Measurements from ENCODE around the gene CTDP1.

The CTDP1 gene

DNA sequence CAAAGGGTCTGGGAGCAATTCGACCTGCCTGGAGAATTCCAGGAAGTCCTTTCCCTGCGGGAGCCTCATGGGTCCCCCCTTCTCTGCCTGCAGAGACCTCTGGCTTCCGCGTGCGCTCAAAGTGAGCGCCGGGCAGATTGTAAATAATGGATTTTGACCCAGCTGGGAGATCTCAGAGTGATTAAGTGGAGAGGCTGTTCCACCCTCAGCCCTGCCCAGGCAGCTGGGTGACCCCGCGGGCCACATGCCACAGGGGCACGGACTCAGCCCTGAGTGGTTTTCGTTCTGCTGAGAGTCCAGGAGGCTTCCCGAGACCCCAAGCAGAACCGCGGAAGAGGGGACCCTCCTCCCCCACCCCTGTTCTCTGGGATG is 119.4 kb downstream of the CTDP1 start:
- intact Hi-C loops (cut with DNase I; ENCODE audit: low total_unique reads), result no loop called here
- Histone ChIP-seq H3K27me3 (peaks cover 5 to 55% of the 10 kb centered on the region in 2 donors), H3K9me3 (no peaks in the 10 kb centered on the region), H3K4me1 (peaks cover 0 to 19% (median 17%) of the 10 kb centered on the region in 4 donors), H3K4me3 (no peak overlapping the region), H3K36me3 (no peaks in the 10 kb centered on the region), H3K27ac (no peak overlapping the region)
- no peak for TF ChIP-seq CTCF (IDR thresholded peaks at IDR 0.05)
- no peak for DNase-seq

DNA sequence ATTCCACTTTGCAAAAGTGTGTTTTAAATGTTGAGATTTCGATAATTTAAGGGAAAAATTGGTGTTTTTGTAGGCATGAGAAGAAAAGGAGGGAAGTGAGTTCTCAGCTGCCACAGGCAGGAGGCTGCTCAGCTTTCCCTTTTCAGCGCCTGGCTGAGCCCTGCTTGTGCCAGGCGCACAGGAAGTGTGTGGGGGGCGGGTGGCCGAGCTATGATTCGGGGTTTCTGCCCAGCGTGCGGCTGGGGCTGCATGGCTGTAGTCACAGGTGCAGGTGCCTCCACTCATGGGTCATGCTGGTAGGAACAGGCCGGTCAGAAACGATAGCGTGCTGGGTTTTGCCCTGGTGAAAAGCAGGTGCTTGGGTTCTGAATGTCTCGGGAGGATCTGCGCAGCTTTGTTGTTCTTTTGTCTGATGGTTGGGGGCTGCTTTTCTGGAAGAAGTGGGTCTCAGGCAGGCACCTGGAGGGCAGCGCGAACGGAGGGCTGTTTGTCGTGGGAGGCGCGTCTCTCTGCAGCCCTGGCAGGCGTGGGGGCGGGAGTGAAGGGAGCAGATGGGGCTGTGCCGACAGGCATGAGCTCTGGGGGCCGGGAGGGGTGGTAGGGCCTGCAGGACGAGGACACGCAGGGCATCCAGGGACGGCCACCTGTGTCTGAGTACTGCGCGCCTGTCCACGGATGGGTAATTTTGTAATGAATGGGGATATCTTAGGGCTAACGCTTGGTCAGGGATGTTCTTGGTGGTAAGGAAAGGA is 120.2 kb downstream of the CTDP1 start:
- no peaks in the 10 kb centered on the region for H3K36me3 ChIP-seq
- H3K27me3 ChIP-seq, result peaks cover 5 to 55% of the 10 kb centered on the region in 2 donors
- DNase-seq, result no peak
- H3K4me3 ChIP-seq, result no peak overlapping the region
- H3K4me1 ChIP-seq, result peaks cover 0 to 19% (median 17%) of the 10 kb centered on the region in 4 donors
- H3K27ac ChIP-seq, result no peak overlapping the region
- H3K9me3 ChIP-seq, result no peaks in the 10 kb centered on the region
- no peak for TF ChIP-seq CTCF (IDR thresholded peaks at IDR 0.05)
- intact Hi-C loops (cut with DNase I; ENCODE audit: low total_unique reads), result no loop called here

GRCh38 chr18:79800371-79801180 is 121.0 kb downstream of the CTDP1 start:
- H3K9me3 ChIP-seq, result no peaks in the 10 kb centered on the region
- H3K27ac ChIP-seq, result no peak overlapping the region
- intact Hi-C loops (cut with DNase I; ENCODE audit: low total_unique reads), result no loop called here
- H3K36me3 ChIP-seq, result no peaks in the 10 kb centered on the region
- peaks cover 5 to 55% of the 10 kb centered on the region in 2 donors for H3K27me3 ChIP-seq
- H3K4me1 ChIP-seq, result peaks cover 0 to 19% (median 17%) of the 10 kb centered on the region in 4 donors
- TF ChIP-seq CTCF (IDR thresholded peaks at IDR 0.05), result no peak
- H3K4me3 ChIP-seq, result no peak overlapping the region
- no peak for DNase-seq

- no peaks in the 10 kb centered on the region for H3K9me3 ChIP-seq
- peaks cover 5 to 55% of the 10 kb centered on the region in 2 donors for H3K27me3 ChIP-seq
- intact Hi-C loops (cut with DNase I; ENCODE audit: low total_unique reads), result no loop called here
- no peak overlapping the region for H3K4me3 ChIP-seq
- no peak overlapping the region for H3K27ac ChIP-seq
- no peak for DNase-seq
- H3K36me3 ChIP-seq, result no peaks in the 10 kb centered on the region
- no peak for TF ChIP-seq CTCF (IDR thresholded peaks at IDR 0.05)
- peaks cover 0 to 19% (median 17%) of the 10 kb centered on the region in 4 donors for H3K4me1 ChIP-seq
These were observed 121.6 kb downstream of the CTDP1 start for GRCh38 chr18:79801217-79801616.

DNA sequence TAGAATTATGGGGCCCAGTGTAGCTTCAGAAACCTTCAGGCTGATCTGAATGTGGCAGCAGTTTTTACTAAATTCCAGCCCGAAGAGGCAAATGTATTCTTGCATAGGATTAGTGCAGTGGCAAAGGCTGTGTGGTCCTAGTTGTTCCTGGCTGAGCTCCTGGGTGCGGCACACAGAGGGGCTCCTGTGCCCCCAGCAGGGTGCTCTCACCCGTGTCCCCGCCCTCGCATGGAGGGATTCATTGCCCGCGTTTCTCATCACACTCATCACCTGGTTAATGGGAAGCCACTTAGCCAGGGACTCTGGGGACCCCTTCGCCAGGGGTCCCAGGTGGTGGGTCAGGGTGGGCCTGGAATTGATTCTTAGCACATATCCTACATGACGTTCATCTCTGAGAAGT is 122.0 kb downstream of the CTDP1 start:
- Histone ChIP-seq H3K9me3 (no peaks in the 10 kb centered on the region), H3K36me3 (no peaks in the 10 kb centered on the region), H3K27ac (no peak overlapping the region), H3K4me1 (peaks cover 0 to 19% (median 17%) of the 10 kb centered on the region in 4 donors), H3K27me3 (peaks cover 5 to 53% of the 10 kb centered on the region in 2 donors), H3K4me3 (no peak overlapping the region)
- no peak for TF ChIP-seq CTCF (IDR thresholded peaks at IDR 0.05)
- intact Hi-C loops (cut with DNase I; ENCODE audit: low total_unique reads), result no loop called here
- no peak for DNase-seq

Data from tibial artery (tissue), 4 donors.